CD14-positive monocyte (primary cell): ENCODE results near the gene RPL18. TPM values are rescaled to one million over a fixed set of nuclear protein-coding genes. Genes with fewer than 3 reads are reported as not detected.

Experiments used
- DNase-seq, 3 donors: peaks; one replicate each; pipeline ENCODE4 v3.0.0-alpha.2; 2011 to 2022
- H2AFZ ChIP-seq: 2 replicates; pipeline ENCODE4 v1.6.0; 2012; ENCODE audit warnings: mild to moderate bottlenecking, low read depth, low read length, inconsistent platforms; ENCODE audit not compliant: insufficient read depth, poor library complexity, severe bottlenecking
- H3K27ac ChIP-seq, 2 donors: 1 replicate in 1 of 2; 2 replicates in 1 of 2; pipeline ENCODE4 v1.5.1; 2012 to 2013; ENCODE audit warnings: low read length in 2 of 2, control low read depth in 1 of 2, inconsistent platforms in 1 of 2, low read depth in 1 of 2, mild to moderate bottlenecking in 1 of 2
- H3K27me3 ChIP-seq, 2 donors: one replicate each; pipeline versions ENCODE4 v1.6.0 to v1.6.1; 2011 to 2013; ENCODE audit warnings: low read length in 2 of 2; ENCODE audit not compliant: control insufficient read depth in 2 of 2, insufficient read depth in 2 of 2
- H3K36me3 ChIP-seq, 2 donors: replicated peaks in 1 of 2; 1 replicate in 1 of 2; 2 replicates in 1 of 2; pipeline versions ENCODE4 v1.5.1 to v1.6.1; 2012 to 2013; ENCODE audit warnings: low read length in 2 of 2, control low read depth in 1 of 2, inconsistent platforms in 1 of 2, mild to moderate bottlenecking in 1 of 2; ENCODE audit not compliant: insufficient read depth in 2 of 2, control insufficient read depth in 1 of 2
- H3K4me1 ChIP-seq, 2 donors: 1 replicate in 1 of 2; 2 replicates in 1 of 2; pipeline versions ENCODE4 v1.5.1 to v1.6.1; 2012 to 2013; ENCODE audit warnings: low read length in 2 of 2, control low read depth in 1 of 2, inconsistent platforms in 1 of 2, mild to moderate bottlenecking in 1 of 2, moderate library complexity in 1 of 2; ENCODE audit not compliant: insufficient read depth in 2 of 2, control insufficient read depth in 1 of 2
- H3K4me2 ChIP-seq: replicated peaks from 2 replicates; pipeline ENCODE3; 2012; ENCODE audit warnings: low read length, moderate library complexity, mild to moderate bottlenecking; ENCODE audit not compliant: poor library complexity, severe bottlenecking; ENCODE audit errors: extremely low read depth
- H3K4me3 ChIP-seq, 3 experiments: fragments of 200-600 bp in 1 of 3; sonication (generic) in 1 of 3; replicated peaks in 1 of 3; 1 replicate in 2 of 3; 2 replicates in 1 of 3; pipeline ENCODE4 v1.5.1; 2011 to 2013; ENCODE audit warnings: low read length in 3 of 3, mild to moderate bottlenecking in 3 of 3, control low read depth in 2 of 3, low read depth in 2 of 3, inconsistent platforms in 1 of 3, moderate library complexity in 1 of 3
- H3K79me2 ChIP-seq: 2 replicates; pipeline ENCODE4 v1.6.0; 2012; ENCODE audit warnings: mild to moderate bottlenecking, control low read depth, inconsistent platforms, low read length, moderate library complexity; ENCODE audit not compliant: insufficient read depth
- H3K9ac ChIP-seq: 2 replicates; pipeline ENCODE4 v1.6.0; 2017; ENCODE audit warnings: low read length, mild to moderate bottlenecking; ENCODE audit not compliant: insufficient read depth, poor library complexity, severe bottlenecking
- H3K9me3 ChIP-seq, 2 donors: replicated peaks in 1 of 2; 1 replicate in 1 of 2; 2 replicates in 1 of 2; pipeline versions ENCODE4 v1.5.1 to v1.6.1; 2012 to 2013; ENCODE audit warnings: low read length in 2 of 2, control low read depth in 1 of 2; ENCODE audit not compliant: control insufficient read depth in 1 of 2, insufficient read depth in 1 of 2
- H4K20me1 ChIP-seq: 2 replicates; pipeline ENCODE4 v1.6.0; 2012; ENCODE audit warnings: mild to moderate bottlenecking, low read length, control low read depth, moderate library complexity; ENCODE audit not compliant: insufficient read depth
- H3K27ac Mint-ChIP-seq, 7 donors: one replicate each; pipeline ENCODE4 v1.8.0; 2020; ENCODE audit warnings: mild to moderate bottlenecking in 7 of 7, mixed read lengths in 7 of 7, moderate library complexity in 6 of 7, inconsistent platforms in 2 of 7
- H3K27me3 Mint-ChIP-seq, 3 donors: one replicate each; pipeline ENCODE4 v1.8.0; 2021 to 2022; ENCODE audit warnings: low read depth in 3 of 3, mild to moderate bottlenecking in 3 of 3, mixed read lengths in 3 of 3, moderate library complexity in 3 of 3, inconsistent platforms in 1 of 3
- H3K36me3 Mint-ChIP-seq, 2 donors: one replicate each; pipeline ENCODE4 v1.8.0; 2020; ENCODE audit warnings: mixed read lengths in 2 of 2, inconsistent platforms in 1 of 2, mild to moderate bottlenecking in 1 of 2
- H3K4me1 Mint-ChIP-seq: one replicate; pipeline ENCODE4 v1.8.0; 2020; ENCODE audit warnings: mild to moderate bottlenecking, mixed read lengths
- H3K4me3 Mint-ChIP-seq, 2 donors: one replicate each; pipeline ENCODE4 v1.8.0; 2020; ENCODE audit warnings: mild to moderate bottlenecking in 2 of 2, mixed read lengths in 2 of 2, moderate library complexity in 1 of 2
- H3K9me3 Mint-ChIP-seq, 7 donors: one replicate each; pipeline ENCODE4 v1.8.0; 2020 to 2022; ENCODE audit warnings: mixed read lengths in 7 of 7, mild to moderate bottlenecking in 6 of 7, moderate library complexity in 6 of 7, inconsistent platforms in 2 of 7
- CTCF ChIP-seq: fragments of 200-600 bp; IDR thresholded peaks from one replicate; pipeline ENCODE4 v1.8.0; 2022; ENCODE audit warnings: antibody characterized with exemption, mild to moderate bottlenecking
- WGBS: methylation state at CpG from one replicate; pipeline ENCODE4 v1.1.5; 2013; ENCODE audit warnings: missing lambda C conversion rate; ENCODE audit not compliant: insufficient coverage; 5-methylcytosine and 5-hydroxymethylcytosine counted together
- intact Hi-C, 2 donors: fragments of 100-400 bp; cut with micrococcal nuclease; formaldehyde crosslinking; loops; one replicate each; pipeline versions ENCODE4 v1.15.0 to v1.15.1; 2023
- polyA plus RNA-seq, 3 donors: library from polyadenylated mRNA; depleted of rRNA in 1 of 3; unstranded in 2 of 3; stranded (reverse) in 1 of 3; fragments of 300-500 nt in 2 of 3; fragments of >200 nt in 1 of 3; fragmentation: Illumina TruSeq in 2 of 3; gene quantifications; 1 replicate in 2 of 3; 2 replicates in 1 of 3; pipeline ENCODE4 v1.2.3, GENCODE V29; 2012 to 2021

RPL18 gene
- polyA plus RNA-seq, 3 donors: 803 to 1,540 (median 892) TPM

- Mint-ChIP-seq H3K4me1 (peaks cover 56% of the 10 kb centered on the region), H3K4me3 (no peak overlapping the region), H3K36me3 (peaks cover 30 to 54% of the 10 kb centered on the region in 2 donors), H3K9me3 (peaks cover 0 to 3% (median 0%) of the 10 kb centered on the region in 7 donors), H3K27me3 (no peaks in the 10 kb centered on the region), H3K27ac (peak overlapping the region in 5 of 7 donors; percentile 68 to 88 (median 73))
- Histone ChIP-seq H3K9me3 (no peaks in the 10 kb centered on the region), H3K36me3 (peaks cover 27 to 55% of the 10 kb centered on the region in 2 donors), H3K79me2 (peaks cover 19% of the 10 kb centered on the region), H2AFZ (no peak overlapping the region), H4K20me1 (peaks cover 40% of the 10 kb centered on the region), H3K27me3 (no peaks in the 10 kb centered on the region), H3K27ac (peak overlapping the region in 1 of 2 donors; percentile 4), H3K4me3 (no peak overlapping the region), H3K9ac (no peak overlapping the region), H3K4me1 (peaks cover 62 to 70% of the 10 kb centered on the region in 2 donors), H3K4me2 (no peak overlapping the region)
- 74% methylated on average over 26 of the region's 34 CpGs for WGBS
- TF ChIP-seq CTCF: no peak
- DNase-seq: no peak
- intact Hi-C loops: no loop called here
These were observed 9.7 kb upstream of the RPL18 start for GRCh38 chr19:48628486-48629296.

- TF ChIP-seq CTCF: no peak
- Mint-ChIP-seq H3K27ac (no peak overlapping the region), H3K36me3 (peaks cover 29 to 47% of the 10 kb centered on the region in 2 donors), H3K27me3 (no peaks in the 10 kb centered on the region), H3K4me3 (no peak overlapping the region), H3K4me1 (peaks cover 54% of the 10 kb centered on the region), H3K9me3 (peaks cover 0 to 3% (median 0%) of the 10 kb centered on the region in 7 donors)
- WGBS: 97% methylated on average over 9 of the region's 17 CpGs
- no peak overlapping the region for H2AFZ ChIP-seq
- H3K27ac ChIP-seq: no peak overlapping the region
- H3K27me3 ChIP-seq: no peaks in the 10 kb centered on the region
- intact Hi-C loops: no loop called here
- DNase-seq: no peak
- H3K4me3 ChIP-seq: no peak overlapping the region
- peaks cover 39% of the 10 kb centered on the region for H4K20me1 ChIP-seq
- H3K36me3 ChIP-seq: peaks cover 24 to 50% of the 10 kb centered on the region in 2 donors
- no peak overlapping the region for H3K4me2 ChIP-seq
- H3K79me2 ChIP-seq: peaks cover 17% of the 10 kb centered on the region
- peaks cover 62 to 70% of the 10 kb centered on the region in 2 donors for H3K4me1 ChIP-seq
- H3K9ac ChIP-seq: no peak overlapping the region
- no peaks in the 10 kb centered on the region for H3K9me3 ChIP-seq
These were observed 8.9 kb upstream of the RPL18 start for GRCh38 chr19:48627865-48628314.
